GM12874 (cell line): Measurements from ENCODE around the gene SALL1.

Source experiments
- CTCF ChIP-seq: IDR thresholded peaks from 2 replicates; pipeline ENCODE4 v1.5.1; 2011; ENCODE audit warnings: low read depth, mild to moderate bottlenecking, control low read depth, low read length, moderate library complexity; ENCODE audit not compliant: insufficient read depth

The SALL1 gene

DNA sequence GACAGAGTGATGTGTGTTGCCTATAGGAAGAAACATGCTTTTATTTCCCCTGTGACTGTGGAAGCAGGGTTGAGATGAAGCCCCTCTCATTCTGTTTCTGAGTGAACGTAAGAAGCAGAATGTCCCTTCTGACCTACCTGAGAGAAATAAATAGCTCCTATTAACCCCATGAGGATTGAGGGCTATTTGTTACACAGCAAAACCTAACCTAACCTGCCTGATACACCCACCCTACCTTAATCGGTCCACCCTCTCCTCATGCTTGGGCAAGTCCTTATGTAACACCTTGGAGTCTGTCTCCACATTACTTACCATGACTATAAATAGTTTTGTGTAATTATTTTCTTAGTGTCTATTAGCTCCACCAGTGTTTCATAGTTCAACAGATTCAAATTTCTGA lies 41.9 kb downstream of the SALL1 start:
- TF ChIP-seq CTCF = no peak

- TF ChIP-seq CTCF = no peak
Measured at GRCh38 chr16:51107742-51108141, 43.3 kb downstream of the SALL1 start.

GRCh38 chr16:51106535-51106934 lies 44.5 kb downstream of the SALL1 start:
- no peak for TF ChIP-seq CTCF

DNA sequence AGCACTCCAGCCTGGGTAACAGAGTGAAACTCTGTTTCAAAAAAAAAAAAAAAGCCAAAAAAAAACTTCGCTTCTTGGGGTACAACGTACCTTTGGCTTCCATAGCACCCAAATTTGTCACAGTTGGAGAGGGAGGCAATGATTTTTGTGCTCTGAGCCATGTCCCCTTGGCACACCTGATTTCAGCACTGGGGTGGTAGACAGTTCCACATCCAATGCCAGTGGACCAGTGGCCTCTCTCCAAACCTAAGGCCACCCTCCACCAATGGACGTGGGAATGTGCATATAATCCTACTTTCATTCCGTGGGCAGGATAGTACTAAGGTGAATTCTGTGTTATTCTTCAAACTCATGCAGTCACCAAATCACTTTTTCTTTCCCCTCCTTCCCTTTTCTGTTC lies 47.5 kb downstream of the SALL1 start:
- no peak for TF ChIP-seq CTCF

DNA sequence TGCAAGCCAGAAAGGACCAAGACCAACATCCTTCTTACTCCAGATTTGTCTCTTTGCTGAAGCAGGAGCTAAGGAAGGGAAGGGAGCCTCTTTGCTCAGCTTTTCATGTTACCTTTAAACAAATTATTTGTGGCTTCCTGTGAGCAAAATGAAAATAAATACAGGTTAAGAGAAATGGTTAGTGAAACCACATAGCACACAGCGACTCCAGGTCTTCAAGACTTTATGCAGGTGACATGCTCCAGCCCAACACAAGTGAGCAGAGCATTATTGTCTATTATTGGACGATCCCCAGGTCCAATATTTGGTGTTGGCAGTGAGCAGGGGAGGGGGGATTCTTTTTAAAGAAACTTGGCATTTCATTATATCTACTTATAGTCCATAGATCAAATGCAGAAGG lies 53.3 kb downstream of the SALL1 start:
- TF ChIP-seq CTCF = no peak

- no peak for TF ChIP-seq CTCF
Measured at GRCh38 chr16:51095890-51096626, 55.0 kb downstream of the SALL1 start.

DNA sequence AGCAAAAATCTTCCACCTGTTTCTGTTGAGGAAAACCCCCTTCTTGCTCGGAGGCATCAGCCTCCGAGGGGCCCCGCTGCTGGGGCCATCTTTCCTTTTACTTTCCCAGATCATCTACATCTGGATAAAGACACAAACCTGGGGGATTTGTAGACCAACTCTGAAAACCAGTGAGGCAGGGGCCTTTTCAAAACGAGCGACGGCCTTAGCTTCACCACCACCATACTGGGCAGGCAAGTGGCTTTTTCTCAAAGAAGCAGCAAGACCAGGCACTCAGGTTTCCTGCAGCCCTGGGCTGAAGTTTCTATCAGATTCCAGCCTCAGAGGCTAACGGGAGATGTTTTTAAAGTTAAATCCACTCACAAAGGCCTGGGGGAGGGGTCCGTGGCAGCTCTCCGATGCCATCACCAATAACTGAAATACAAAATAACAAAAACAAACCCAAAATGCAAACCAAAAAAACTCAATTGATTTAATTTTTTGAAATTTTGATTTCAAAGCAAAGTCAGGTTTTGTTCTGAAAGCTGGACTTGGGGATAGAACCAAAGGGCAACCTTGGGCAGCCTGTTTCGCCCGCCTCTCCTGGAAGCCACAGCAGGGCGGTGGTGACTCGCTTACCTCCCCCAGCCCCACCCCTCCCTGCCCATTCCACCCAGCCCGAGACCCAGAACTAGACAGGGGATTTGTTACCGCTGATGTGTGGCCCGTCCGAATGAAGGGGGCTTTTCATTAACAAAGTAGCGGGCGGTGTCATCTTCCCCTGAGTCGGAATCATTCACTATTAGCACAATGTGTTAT lies 55.8 kb downstream of the SALL1 start:
- no peak for TF ChIP-seq CTCF
